Measurements from ENCODE around the gene TSHB.

Gene TSHB

DNA sequence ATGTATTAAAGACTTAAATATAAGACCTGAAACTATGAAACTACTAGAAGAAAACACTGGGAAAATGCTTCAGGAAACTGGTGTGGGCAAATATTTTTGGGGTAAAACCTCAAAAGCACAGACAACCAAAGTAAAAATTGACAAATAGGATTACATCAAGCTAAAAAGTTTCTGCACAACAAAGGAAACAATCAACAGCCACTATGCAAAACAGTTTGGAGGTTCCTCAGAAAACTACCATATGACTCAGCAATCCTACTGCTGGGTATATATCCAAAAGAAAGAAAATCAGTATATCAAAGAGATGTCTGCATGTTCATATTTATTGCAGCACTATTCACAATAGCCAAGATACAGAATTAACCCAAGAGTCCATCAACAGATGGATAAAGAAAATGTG lies 17.1 kb downstream of the TSHB start:
- no peak overlapping the region for H3K4me3 ChIP-seq (ENCODE audit: low read length)
- no peak overlapping the region for H3K4me2 ChIP-seq (ENCODE audit: low read length)
- TF ChIP-seq, protein P1, sequence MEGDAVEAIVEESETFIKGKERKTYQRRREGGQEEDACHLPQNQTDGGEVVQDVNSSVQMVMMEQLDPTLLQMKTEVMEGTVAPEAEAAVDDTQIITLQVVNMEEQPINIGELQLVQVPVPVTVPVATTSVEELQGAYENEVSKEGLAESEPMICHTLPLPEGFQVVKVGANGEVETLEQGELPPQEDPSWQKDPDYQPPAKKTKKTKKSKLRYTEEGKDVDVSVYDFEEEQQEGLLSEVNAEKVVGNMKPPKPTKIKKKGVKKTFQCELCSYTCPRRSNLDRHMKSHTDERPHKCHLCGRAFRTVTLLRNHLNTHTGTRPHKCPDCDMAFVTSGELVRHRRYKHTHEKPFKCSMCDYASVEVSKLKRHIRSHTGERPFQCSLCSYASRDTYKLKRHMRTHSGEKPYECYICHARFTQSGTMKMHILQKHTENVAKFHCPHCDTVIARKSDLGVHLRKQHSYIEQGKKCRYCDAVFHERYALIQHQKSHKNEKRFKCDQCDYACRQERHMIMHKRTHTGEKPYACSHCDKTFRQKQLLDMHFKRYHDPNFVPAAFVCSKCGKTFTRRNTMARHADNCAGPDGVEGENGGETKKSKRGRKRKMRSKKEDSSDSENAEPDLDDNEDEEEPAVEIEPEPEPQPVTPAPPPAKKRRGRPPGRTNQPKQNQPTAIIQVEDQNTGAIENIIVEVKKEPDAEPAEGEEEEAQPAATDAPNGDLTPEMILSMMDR (IDR thresholded peaks at IDR 0.05; ENCODE audit: low read depth, low read length, poor library complexity, severe bottlenecking) = no peak
- TF ChIP-seq EZH2phosphoT487 (IDR thresholded peaks at IDR 0.05; ENCODE audit: borderline replicate concordance, low read length) = no peak
- peaks cover 10% of the 10 kb centered on the region; the same call in 1 of the 2 replicates for H3K27me3 ChIP-seq (ENCODE audit: control insufficient read depth, low read length)
- no peaks in the 10 kb centered on the region for H3K4me1 ChIP-seq (ENCODE audit: control insufficient read depth, low read length)
- H4K20me1 ChIP-seq (ENCODE audit: control insufficient read depth, insufficient read depth, low read depth, low read length) = no peaks in the 10 kb centered on the region
- H3K9me3 ChIP-seq (ENCODE audit: control insufficient read depth, insufficient read depth, low read length) = no peaks in the 10 kb centered on the region; the same call in 1 of the 2 replicates
- H3F3A ChIP-seq (ENCODE audit: control insufficient read depth, insufficient read depth) = no peaks in the 10 kb centered on the region
- H3K79me2 ChIP-seq (ENCODE audit: control insufficient read depth, low read length) = no peaks in the 10 kb centered on the region
- H3K27ac ChIP-seq (ENCODE audit: low read depth, low read length) = no peak overlapping the region
- no peaks in the 10 kb centered on the region for H3K9me2 ChIP-seq (replicated peaks; ENCODE audit: control insufficient read depth, low read length)
- H3K36me3 ChIP-seq (ENCODE audit: control insufficient read depth, low read length) = no peaks in the 10 kb centered on the region

DNA sequence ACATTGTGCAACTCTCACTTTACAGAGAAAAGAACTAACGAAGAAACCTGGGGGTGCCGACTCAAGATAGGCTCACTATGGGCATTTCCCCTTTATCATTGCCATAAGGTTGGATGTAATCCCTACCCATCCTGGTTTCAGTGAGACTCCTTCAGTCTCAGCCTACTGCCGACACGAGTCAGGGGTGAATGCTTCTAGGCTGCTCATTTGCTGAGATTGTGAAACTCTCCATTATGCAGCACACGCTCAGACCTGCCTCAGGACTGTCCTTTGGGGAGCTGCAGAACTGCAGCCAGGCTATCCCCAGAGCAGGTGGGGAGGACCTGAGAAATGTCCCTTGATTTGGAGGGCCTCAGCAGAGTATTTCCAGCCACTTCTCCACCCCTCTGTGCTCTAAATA lies 22.2 kb downstream of the TSHB start:
- no peaks in the 10 kb centered on the region for H3K4me1 ChIP-seq (ENCODE audit: control insufficient read depth, low read length)
- TF ChIP-seq, protein P1 (IDR thresholded peaks at IDR 0.05; ENCODE audit: low read depth, low read length, poor library complexity, severe bottlenecking) = no peak
- TF ChIP-seq EZH2phosphoT487 (IDR thresholded peaks at IDR 0.05; ENCODE audit: borderline replicate concordance, low read length) = no peak
- H3K27me3 ChIP-seq (ENCODE audit: control insufficient read depth, low read length) = peaks cover 11% of the 10 kb centered on the region; the same call in 1 of the 2 replicates
- H3F3A ChIP-seq (ENCODE audit: control insufficient read depth, insufficient read depth) = no peaks in the 10 kb centered on the region
- no peak overlapping the region for H3K4me3 ChIP-seq (ENCODE audit: low read length)
- H3K79me2 ChIP-seq (ENCODE audit: control insufficient read depth, low read length) = no peaks in the 10 kb centered on the region
- H3K9me3 ChIP-seq (ENCODE audit: control insufficient read depth, insufficient read depth, low read length) = no peaks in the 10 kb centered on the region
- no peak overlapping the region for H3K4me2 ChIP-seq (ENCODE audit: low read length)
- H3K36me3 ChIP-seq (ENCODE audit: control insufficient read depth, low read length) = no peaks in the 10 kb centered on the region
- H3K9me2 ChIP-seq (replicated peaks; ENCODE audit: control insufficient read depth, low read length) = no peaks in the 10 kb centered on the region
- H4K20me1 ChIP-seq (ENCODE audit: control insufficient read depth, insufficient read depth, low read depth, low read length) = no peaks in the 10 kb centered on the region
- no peak overlapping the region for H3K27ac ChIP-seq (ENCODE audit: low read depth, low read length)

DNA sequence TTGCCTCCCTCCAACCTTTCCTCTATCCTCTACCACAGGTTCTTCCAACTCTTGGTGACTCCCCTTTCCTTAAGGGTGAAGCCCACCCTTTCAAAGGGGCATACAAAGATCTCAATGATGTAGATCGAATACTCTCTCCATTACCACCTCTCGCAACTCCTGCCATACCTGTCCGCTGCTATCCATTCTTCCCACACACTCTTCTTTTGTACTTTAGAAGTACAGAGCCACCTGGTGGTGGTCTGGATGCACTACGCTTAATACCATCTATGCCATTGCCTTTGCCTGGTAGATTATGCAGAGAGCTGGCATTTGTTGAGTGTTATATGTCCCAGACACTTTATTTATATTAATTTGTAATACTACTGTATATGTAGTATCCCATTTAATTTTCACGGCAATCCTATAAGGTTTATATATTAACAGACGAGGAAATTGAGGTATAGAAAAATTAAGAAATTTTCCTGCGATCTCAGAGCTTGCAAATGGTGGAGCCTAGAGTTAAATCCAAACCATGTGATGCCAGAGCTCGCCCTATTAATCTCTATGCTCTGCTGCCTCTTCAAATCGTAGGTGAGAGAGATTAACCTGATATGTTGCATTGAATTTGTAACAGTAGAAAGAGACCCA lies 22.9 kb downstream of the TSHB start:
- Histone ChIP-seq H3K36me3 (ENCODE audit: control insufficient read depth, low read length) (no peaks in the 10 kb centered on the region), H3K4me2 (ENCODE audit: low read length) (no peak overlapping the region), H3K4me3 (ENCODE audit: low read length) (no peak overlapping the region), H3K9me3 (ENCODE audit: control insufficient read depth, insufficient read depth, low read length) (no peaks in the 10 kb centered on the region), H3F3A (ENCODE audit: control insufficient read depth, insufficient read depth) (no peaks in the 10 kb centered on the region), H3K27me3 (ENCODE audit: control insufficient read depth, low read length) (peaks cover 11% of the 10 kb centered on the region; the same call in 1 of the 2 replicates), H4K20me1 (ENCODE audit: control insufficient read depth, insufficient read depth, low read depth, low read length) (no peaks in the 10 kb centered on the region), H3K27ac (ENCODE audit: low read depth, low read length) (no peak overlapping the region), H3K9me2 (replicated peaks; ENCODE audit: control insufficient read depth, low read length) (no peaks in the 10 kb centered on the region), H3K4me1 (ENCODE audit: control insufficient read depth, low read length) (no peaks in the 10 kb centered on the region), H3K79me2 (ENCODE audit: control insufficient read depth, low read length) (no peaks in the 10 kb centered on the region)
- no peak for TF ChIP-seq EZH2phosphoT487 (IDR thresholded peaks at IDR 0.05; ENCODE audit: borderline replicate concordance, low read length)
- TF ChIP-seq, protein P1 (IDR thresholded peaks at IDR 0.05; ENCODE audit: low read depth, low read length, poor library complexity, severe bottlenecking) = peak; percentile 84

All from DOHH2 (cell line).